ENCODE results near the gene SCFD2. TPM values are rescaled to one million over a fixed set of nuclear protein-coding genes. Genes with fewer than 3 reads are reported as not detected.
"Not testable (repeated sequence)": the region's sequence is repeated elsewhere in the genome, so short reads cannot be mapped to it uniquely, and the experiment has no call there.

SCFD2 gene
- total and polyA plus RNA-seq, 9 donors: 5.1 to 42.1 (median 13.5) TPM

DNA sequence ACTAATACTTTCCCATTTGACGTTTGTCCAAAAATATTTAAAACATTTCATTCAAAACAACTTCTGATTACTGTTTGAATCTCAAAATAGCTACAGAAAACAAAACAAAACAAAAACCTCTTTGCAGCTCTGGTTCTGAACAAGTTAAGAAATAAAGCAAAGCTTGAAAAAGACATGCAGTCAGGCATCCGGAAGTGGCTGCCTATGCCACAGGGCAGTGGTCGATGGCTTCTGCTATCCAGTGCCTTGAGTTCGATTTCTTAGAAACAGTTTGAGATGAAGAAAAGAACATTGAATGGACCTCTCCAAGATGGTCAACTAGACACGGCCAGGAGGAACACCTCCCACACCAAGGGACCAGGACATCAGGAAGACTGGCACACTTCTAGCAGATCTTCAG is 125.3 kb downstream of the SCFD2 start:
- Histone ChIP-seq H3K9me3 (no peaks in the 10 kb centered on the region), H3K4me1 (ENCODE audit: insufficient read depth) (no peaks in the 10 kb centered on the region), H3K36me3 (no peaks in the 10 kb centered on the region), H3K27me3 (no peaks in the 10 kb centered on the region), H3K4me3 (no peak overlapping the region), H3K27ac (no peak overlapping the region)
- WGBS, 3 donors: 20 to 56% (median 35%) methylated on average over 5 of the region's 5 CpGs
- intact Hi-C loops (cut with DNase I): no loop called here
- TF ChIP-seq POLR2A (IDR thresholded peaks at IDR 0.05): no peak
- TF ChIP-seq, protein P1, sequence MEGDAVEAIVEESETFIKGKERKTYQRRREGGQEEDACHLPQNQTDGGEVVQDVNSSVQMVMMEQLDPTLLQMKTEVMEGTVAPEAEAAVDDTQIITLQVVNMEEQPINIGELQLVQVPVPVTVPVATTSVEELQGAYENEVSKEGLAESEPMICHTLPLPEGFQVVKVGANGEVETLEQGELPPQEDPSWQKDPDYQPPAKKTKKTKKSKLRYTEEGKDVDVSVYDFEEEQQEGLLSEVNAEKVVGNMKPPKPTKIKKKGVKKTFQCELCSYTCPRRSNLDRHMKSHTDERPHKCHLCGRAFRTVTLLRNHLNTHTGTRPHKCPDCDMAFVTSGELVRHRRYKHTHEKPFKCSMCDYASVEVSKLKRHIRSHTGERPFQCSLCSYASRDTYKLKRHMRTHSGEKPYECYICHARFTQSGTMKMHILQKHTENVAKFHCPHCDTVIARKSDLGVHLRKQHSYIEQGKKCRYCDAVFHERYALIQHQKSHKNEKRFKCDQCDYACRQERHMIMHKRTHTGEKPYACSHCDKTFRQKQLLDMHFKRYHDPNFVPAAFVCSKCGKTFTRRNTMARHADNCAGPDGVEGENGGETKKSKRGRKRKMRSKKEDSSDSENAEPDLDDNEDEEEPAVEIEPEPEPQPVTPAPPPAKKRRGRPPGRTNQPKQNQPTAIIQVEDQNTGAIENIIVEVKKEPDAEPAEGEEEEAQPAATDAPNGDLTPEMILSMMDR (IDR thresholded peaks at IDR 0.05): no peak
- no peak for TF ChIP-seq EP300 (IDR thresholded peaks at IDR 0.05)
- no peak for DNase-seq

DNA sequence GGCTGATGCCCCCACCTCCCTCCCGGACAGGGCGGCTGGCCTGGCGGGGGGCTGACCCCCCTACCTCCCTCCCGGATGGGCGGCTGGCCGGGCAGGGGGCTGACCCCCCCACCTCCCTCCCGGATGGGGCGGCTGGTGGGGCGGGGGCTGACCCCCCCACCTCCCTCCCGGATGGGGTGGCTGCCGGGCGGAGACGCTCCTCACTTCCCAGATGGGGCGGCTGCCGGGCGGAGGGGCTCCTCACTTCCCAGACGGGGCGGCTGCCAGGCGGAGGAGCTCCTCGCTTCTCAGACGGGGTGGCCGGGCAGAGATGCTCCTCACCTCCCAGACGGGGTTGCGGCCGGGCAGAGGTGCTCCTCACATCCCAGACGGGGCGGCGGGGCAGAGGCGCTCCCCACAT is 127.5 kb downstream of the SCFD2 start:
- H3K4me1 ChIP-seq (ENCODE audit: insufficient read depth); H3K9me3 ChIP-seq; H3K36me3 ChIP-seq; H3K27ac ChIP-seq; DNase-seq; intact Hi-C loops (cut with DNase I); H3K27me3 ChIP-seq; H3K4me3 ChIP-seq: not testable (repeated sequence)
- WGBS, 3 donors: 87 to 95% (median 92%) methylated on average over 3 to 12 of the region's 29 CpGs

DNA sequence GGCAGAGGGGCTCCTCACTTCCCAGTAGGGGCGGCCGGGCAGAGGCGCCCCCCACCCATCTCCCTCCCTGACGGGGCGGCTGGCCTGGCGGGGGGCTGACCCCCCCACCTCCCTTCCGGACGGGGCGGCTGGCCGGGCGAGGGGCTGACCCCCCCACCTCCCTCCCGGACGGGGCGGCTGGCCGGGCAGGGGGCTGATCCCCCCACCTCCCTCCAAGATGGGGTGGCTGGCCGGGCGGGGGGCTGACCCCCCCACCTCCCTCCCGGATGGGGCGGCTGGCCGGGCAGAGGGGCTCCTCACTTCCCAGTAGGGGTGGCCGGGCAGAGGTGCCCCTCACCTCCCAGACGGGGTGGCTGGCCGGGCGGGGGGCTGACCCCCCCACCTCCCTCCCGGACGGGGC is 128.1 kb downstream of the SCFD2 start:
- intact Hi-C loops (cut with DNase I); DNase-seq; H3K4me3 ChIP-seq; H3K27me3 ChIP-seq; H3K36me3 ChIP-seq; H3K4me1 ChIP-seq (ENCODE audit: insufficient read depth); H3K27ac ChIP-seq; H3K9me3 ChIP-seq: not testable (repeated sequence)
- WGBS, 3 donors: 95% methylated on average over 18 of the region's 26 CpGs; no CpG with 5 or more reads in 2 of the 3 donors

DNA sequence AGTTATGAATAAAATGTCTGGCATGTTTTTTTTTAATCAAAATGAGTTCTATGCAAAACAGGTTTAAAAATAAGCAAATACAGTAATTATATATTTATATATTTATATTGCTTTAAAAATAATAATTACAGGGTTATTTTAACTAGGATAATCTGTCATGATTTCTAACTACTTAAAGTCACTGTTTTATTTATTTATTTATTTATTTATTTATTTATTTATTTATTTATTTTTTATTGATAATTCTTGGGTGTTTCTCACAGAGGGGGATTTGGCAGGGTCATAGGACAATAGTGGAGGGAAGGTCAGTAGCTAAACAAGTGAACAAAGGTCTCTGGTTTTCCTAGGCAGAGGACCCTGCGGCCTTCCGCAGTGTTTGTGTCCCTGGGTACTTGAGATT is 129.2 kb downstream of the SCFD2 start:
- H3K36me3 ChIP-seq; H3K4me1 ChIP-seq (ENCODE audit: insufficient read depth); H3K27me3 ChIP-seq; H3K4me3 ChIP-seq; H3K27ac ChIP-seq; H3K9me3 ChIP-seq; intact Hi-C loops (cut with DNase I); DNase-seq: not testable (repeated sequence)
- 80 to 100% (median 95%) methylated on average over 1 to 2 of the region's 2 CpGs for WGBS, 3 donors

DNA sequence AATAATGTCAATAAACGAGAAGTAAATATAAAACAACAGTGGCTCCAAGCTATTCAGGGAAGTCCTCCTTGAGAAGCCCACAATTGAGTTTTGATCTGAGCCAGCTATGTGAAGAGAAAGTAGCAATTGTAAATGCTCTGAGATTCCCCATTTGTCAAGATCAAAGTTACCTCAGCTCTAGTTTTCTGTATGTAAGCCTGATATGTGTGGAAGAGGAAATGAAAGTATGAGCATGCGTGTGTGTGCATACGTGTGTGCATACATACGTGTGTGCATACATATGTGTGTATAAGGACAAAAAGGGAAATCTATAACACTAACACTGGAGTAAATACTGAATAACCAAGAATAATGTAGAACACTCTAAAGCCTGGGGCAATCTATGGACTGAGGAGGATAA is 130.3 kb downstream of the SCFD2 start:
- WGBS, 3 donors: 80 to 88% (median 80%) methylated on average over 4 of the region's 4 CpGs
- H3K9me3 ChIP-seq: no peaks in the 10 kb centered on the region
- H3K27me3 ChIP-seq: no peaks in the 10 kb centered on the region
- H3K4me3 ChIP-seq: no peak overlapping the region
- no peak overlapping the region for H3K27ac ChIP-seq
- no peaks in the 10 kb centered on the region for H3K36me3 ChIP-seq
- H3K4me1 ChIP-seq (ENCODE audit: insufficient read depth): no peaks in the 10 kb centered on the region
- no peak for DNase-seq
- TF ChIP-seq, protein P1 (IDR thresholded peaks at IDR 0.05): no peak
- TF ChIP-seq POLR2A (IDR thresholded peaks at IDR 0.05) (no peak), EP300 (IDR thresholded peaks at IDR 0.05) (no peak)
- intact Hi-C loops (cut with DNase I): no loop called here

DNA sequence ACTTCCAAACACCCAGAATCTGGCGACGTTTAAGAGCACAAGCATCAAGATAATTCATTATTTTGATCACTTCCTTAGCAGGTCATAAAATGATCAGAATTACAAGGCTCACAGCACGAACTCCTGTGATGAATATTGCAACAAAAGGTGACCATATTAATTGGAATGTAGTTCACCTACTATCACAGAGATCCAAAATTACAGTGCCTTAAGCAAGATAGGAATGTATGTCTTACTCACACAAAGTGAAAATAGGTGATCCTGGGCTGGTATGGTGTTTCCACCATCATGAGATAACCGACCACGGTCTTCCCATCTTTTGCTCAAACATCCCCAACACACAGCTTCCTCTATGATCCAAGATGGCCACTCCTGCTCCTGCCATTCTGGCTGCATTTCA is 131.2 kb downstream of the SCFD2 start:
- Histone ChIP-seq H3K9me3 (no peaks in the 10 kb centered on the region), H3K27ac (no peak overlapping the region), H3K36me3 (no peaks in the 10 kb centered on the region), H3K4me1 (ENCODE audit: insufficient read depth) (no peaks in the 10 kb centered on the region), H3K27me3 (no peaks in the 10 kb centered on the region), H3K4me3 (no peak overlapping the region)
- TF ChIP-seq EP300 (IDR thresholded peaks at IDR 0.05) (no peak), POLR2A (IDR thresholded peaks at IDR 0.05) (no peak)
- TF ChIP-seq, protein P1 (IDR thresholded peaks at IDR 0.05): no peak
- intact Hi-C loops (cut with DNase I): no loop called here
- WGBS, 3 donors: 93% methylated on average over 5 of the region's 5 CpGs
- DNase-seq: no peak

Measured in ovary (tissue), 9 donors.